ENCODE measurements around the gene ADAM10. TPM values are rescaled to one million over a fixed set of nuclear protein-coding genes. Genes with fewer than 3 reads are reported as not detected.
A peak's percentile ranks its signal among the peaks of the same experiment; 100 is the strongest.

ADAM10 gene
- total RNA-seq, 1 donor from 2014 or later, result 243 TPM

DNA sequence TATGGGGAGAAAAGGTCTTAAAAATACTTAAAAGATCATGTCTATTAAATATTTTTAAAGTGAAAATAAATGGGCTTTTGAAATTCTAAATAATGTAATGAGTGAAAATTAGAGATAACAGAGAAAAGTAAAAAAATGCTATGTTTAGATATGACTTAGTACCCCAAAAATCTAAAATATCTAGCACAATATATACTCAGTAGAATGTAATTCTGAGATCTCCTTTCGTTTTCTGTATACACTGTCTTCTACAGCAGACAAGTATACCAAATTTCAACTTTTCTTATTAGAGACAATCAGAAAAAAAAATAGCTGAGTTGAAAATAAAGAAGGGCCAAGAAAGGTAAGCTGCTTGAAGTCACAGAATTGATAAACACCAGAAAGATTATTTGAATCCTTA lies 140.8 kb downstream of the ADAM10 start:
- Histone ChIP-seq H3K4me1 (ENCODE audit: insufficient read depth, low read length) (no peaks in the 10 kb centered on the region), H3K4me2 (ENCODE audit: low read length) (no peak overlapping the region), H3K4me3 (ENCODE audit: insufficient read depth, low read depth, low read length) (no peak overlapping the region), H3K27ac (ENCODE audit: low read depth, low read length) (no peak overlapping the region), H3K9me3 (ENCODE audit: insufficient read depth, low read depth, low read length) (no peaks in the 10 kb centered on the region), H4K20me1 (ENCODE audit: insufficient read depth, low read length) (peaks cover 4% of the 10 kb centered on the region), H3K9ac (ENCODE audit: low read length) (no peak overlapping the region), H3K79me2 (ENCODE audit: insufficient read depth, low read length) (peaks cover 9% of the 10 kb centered on the region), H2AFZ (ENCODE audit: low read depth, low read length) (no peak overlapping the region), H3K27me3 (ENCODE audit: insufficient read depth, low read length) (no peaks in the 10 kb centered on the region), H3K36me3 (ENCODE audit: insufficient read depth, low read length) (peaks cover 7% of the 10 kb centered on the region)
- Mint-ChIP-seq H3K36me3 (ENCODE audit: low read depth, unreplicated experiment) (peaks cover 25% of the 10 kb centered on the region), H3K27ac (ENCODE audit: unreplicated experiment) (no peak overlapping the region), H3K27me3 (ENCODE audit: low read depth, unreplicated experiment) (no peaks in the 10 kb centered on the region), H3K4me3 (ENCODE audit: unreplicated experiment) (no peak overlapping the region), H3K9me3 (ENCODE audit: unreplicated experiment) (peaks cover 2% of the 10 kb centered on the region), H3K4me1 (ENCODE audit: low read depth, unreplicated experiment) (peaks cover 18% of the 10 kb centered on the region)
- FAIRE-seq, result no peak
- no peak for DNase-seq (ENCODE audit: low read depth)
- TF ChIP-seq EZH2 (IDR thresholded peaks at IDR 0.05; ENCODE audit: insufficient read depth, low read length), result no peak
- TF ChIP-seq, protein P1, sequence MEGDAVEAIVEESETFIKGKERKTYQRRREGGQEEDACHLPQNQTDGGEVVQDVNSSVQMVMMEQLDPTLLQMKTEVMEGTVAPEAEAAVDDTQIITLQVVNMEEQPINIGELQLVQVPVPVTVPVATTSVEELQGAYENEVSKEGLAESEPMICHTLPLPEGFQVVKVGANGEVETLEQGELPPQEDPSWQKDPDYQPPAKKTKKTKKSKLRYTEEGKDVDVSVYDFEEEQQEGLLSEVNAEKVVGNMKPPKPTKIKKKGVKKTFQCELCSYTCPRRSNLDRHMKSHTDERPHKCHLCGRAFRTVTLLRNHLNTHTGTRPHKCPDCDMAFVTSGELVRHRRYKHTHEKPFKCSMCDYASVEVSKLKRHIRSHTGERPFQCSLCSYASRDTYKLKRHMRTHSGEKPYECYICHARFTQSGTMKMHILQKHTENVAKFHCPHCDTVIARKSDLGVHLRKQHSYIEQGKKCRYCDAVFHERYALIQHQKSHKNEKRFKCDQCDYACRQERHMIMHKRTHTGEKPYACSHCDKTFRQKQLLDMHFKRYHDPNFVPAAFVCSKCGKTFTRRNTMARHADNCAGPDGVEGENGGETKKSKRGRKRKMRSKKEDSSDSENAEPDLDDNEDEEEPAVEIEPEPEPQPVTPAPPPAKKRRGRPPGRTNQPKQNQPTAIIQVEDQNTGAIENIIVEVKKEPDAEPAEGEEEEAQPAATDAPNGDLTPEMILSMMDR (IDR thresholded peaks at IDR 0.05; ENCODE audit: insufficient read depth, low read depth, low read length), result no peak

DNA sequence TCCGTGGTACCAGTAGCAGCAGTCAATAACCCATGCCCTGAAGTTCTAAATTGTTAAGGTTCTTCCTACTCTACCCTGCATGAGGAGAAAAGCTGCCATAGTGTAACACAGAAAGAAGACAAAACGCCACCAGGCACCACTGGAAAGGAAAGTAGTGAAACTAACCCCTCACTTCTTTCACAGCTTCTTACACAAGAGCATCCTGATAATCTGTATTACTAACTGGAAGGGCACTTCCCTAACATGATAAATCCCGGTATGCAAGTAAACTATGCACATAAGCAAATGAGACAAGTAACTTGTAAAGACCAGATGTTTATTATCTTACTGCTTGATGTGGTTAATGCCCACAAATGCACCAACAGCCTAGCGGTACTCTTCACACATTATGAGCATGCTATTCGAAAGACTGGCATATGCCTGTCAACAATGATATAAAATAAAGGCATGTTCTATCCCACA lies 141.3 kb downstream of the ADAM10 start:
- Mint-ChIP-seq H3K27me3 (ENCODE audit: low read depth, unreplicated experiment) (no peaks in the 10 kb centered on the region), H3K9me3 (ENCODE audit: unreplicated experiment) (no peaks in the 10 kb centered on the region), H3K4me1 (ENCODE audit: low read depth, unreplicated experiment) (peaks cover 18% of the 10 kb centered on the region), H3K4me3 (ENCODE audit: unreplicated experiment) (no peak overlapping the region), H3K27ac (ENCODE audit: unreplicated experiment) (no peak overlapping the region), H3K36me3 (ENCODE audit: low read depth, unreplicated experiment) (peaks cover 24% of the 10 kb centered on the region)
- peaks cover 9% of the 10 kb centered on the region for H3K79me2 ChIP-seq (ENCODE audit: insufficient read depth, low read length)
- no peak overlapping the region for H3K27ac ChIP-seq (ENCODE audit: low read depth, low read length)
- no peaks in the 10 kb centered on the region for H3K9me3 ChIP-seq (ENCODE audit: insufficient read depth, low read depth, low read length)
- H3K4me1 ChIP-seq (ENCODE audit: insufficient read depth, low read length), result no peaks in the 10 kb centered on the region
- H3K4me3 ChIP-seq (ENCODE audit: insufficient read depth, low read depth, low read length), result no peak overlapping the region
- no peaks in the 10 kb centered on the region for H3K27me3 ChIP-seq (ENCODE audit: insufficient read depth, low read length)
- no peak overlapping the region for H3K4me2 ChIP-seq (ENCODE audit: low read length)
- H3K9ac ChIP-seq (ENCODE audit: low read length), result no peak overlapping the region
- peak; percentile 26 for FAIRE-seq
- DNase-seq (ENCODE audit: low read depth), result peak; percentile 81
- H3K36me3 ChIP-seq (ENCODE audit: insufficient read depth, low read length), result peaks cover 7% of the 10 kb centered on the region
- H2AFZ ChIP-seq (ENCODE audit: low read depth, low read length), result no peak overlapping the region
- peaks cover 4% of the 10 kb centered on the region for H4K20me1 ChIP-seq (ENCODE audit: insufficient read depth, low read length)
- no peak for TF ChIP-seq EZH2 (IDR thresholded peaks at IDR 0.05; ENCODE audit: insufficient read depth, low read length)
- TF ChIP-seq, protein P1 (IDR thresholded peaks at IDR 0.05; ENCODE audit: insufficient read depth, low read depth, low read length), result no peak

DNA sequence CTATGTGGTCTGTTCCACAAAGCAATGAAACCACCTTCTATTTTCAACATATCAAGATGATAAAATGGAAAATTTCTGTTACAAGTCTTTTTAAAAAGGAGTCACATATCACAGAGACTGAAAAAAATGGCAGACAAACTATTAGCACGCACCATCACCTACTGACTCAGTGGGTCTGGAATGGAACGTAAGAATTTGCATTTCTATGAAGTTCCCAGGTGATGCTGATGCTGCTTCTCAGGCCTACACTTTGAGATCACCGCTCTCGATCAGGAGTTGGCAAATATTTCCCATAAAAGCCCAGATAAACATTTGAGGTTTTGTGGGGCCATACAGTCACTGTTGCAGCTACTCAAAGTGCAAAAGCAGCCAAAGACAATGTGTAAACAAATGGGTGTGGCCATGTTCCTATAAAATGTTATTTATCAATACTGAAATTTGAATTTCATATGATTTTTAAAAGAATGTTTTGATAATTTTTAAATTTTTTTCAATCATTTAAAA lies 142.9 kb downstream of the ADAM10 start:
- Histone ChIP-seq H4K20me1 (ENCODE audit: insufficient read depth, low read length) (no peaks in the 10 kb centered on the region), H3K27me3 (ENCODE audit: insufficient read depth, low read length) (no peaks in the 10 kb centered on the region), H3K79me2 (ENCODE audit: insufficient read depth, low read length) (no peaks in the 10 kb centered on the region), H3K4me1 (ENCODE audit: insufficient read depth, low read length) (no peaks in the 10 kb centered on the region), H3K9me3 (ENCODE audit: insufficient read depth, low read depth, low read length) (no peaks in the 10 kb centered on the region), H3K4me3 (ENCODE audit: insufficient read depth, low read depth, low read length) (no peak overlapping the region), H2AFZ (ENCODE audit: low read depth, low read length) (no peak overlapping the region), H3K9ac (ENCODE audit: low read length) (no peak overlapping the region), H3K36me3 (ENCODE audit: insufficient read depth, low read length) (peaks cover 7% of the 10 kb centered on the region), H3K4me2 (ENCODE audit: low read length) (no peak overlapping the region), H3K27ac (ENCODE audit: low read depth, low read length) (no peak overlapping the region)
- Mint-ChIP-seq H3K27me3 (ENCODE audit: low read depth, unreplicated experiment) (no peaks in the 10 kb centered on the region), H3K4me3 (ENCODE audit: unreplicated experiment) (no peak overlapping the region), H3K4me1 (ENCODE audit: low read depth, unreplicated experiment) (peaks cover 13% of the 10 kb centered on the region), H3K27ac (ENCODE audit: unreplicated experiment) (no peak overlapping the region), H3K9me3 (ENCODE audit: unreplicated experiment) (no peaks in the 10 kb centered on the region), H3K36me3 (ENCODE audit: low read depth, unreplicated experiment) (peaks cover 24% of the 10 kb centered on the region)
- no peak for FAIRE-seq
- TF ChIP-seq, protein P1 (IDR thresholded peaks at IDR 0.05; ENCODE audit: insufficient read depth, low read depth, low read length), result no peak
- TF ChIP-seq EZH2 (IDR thresholded peaks at IDR 0.05; ENCODE audit: insufficient read depth, low read length), result no peak
- DNase-seq (ENCODE audit: low read depth), result no peak
